HK-2 (cell line): ENCODE data around the gene UGT1A10.
A peak's percentile ranks its signal among the peaks of the same experiment; 100 is the strongest.
"Not testable (repeated sequence)": the region's sequence is repeated elsewhere in the genome, so short reads cannot be mapped to it uniquely, and the experiment has no call there.

Experiments used
- DNase-seq: peaks from one replicate; pipeline ENCODE4 v3.0.0-alpha.2; 2018; ENCODE audit not compliant: unreplicated experiment

The UGT1A10 gene

DNA sequence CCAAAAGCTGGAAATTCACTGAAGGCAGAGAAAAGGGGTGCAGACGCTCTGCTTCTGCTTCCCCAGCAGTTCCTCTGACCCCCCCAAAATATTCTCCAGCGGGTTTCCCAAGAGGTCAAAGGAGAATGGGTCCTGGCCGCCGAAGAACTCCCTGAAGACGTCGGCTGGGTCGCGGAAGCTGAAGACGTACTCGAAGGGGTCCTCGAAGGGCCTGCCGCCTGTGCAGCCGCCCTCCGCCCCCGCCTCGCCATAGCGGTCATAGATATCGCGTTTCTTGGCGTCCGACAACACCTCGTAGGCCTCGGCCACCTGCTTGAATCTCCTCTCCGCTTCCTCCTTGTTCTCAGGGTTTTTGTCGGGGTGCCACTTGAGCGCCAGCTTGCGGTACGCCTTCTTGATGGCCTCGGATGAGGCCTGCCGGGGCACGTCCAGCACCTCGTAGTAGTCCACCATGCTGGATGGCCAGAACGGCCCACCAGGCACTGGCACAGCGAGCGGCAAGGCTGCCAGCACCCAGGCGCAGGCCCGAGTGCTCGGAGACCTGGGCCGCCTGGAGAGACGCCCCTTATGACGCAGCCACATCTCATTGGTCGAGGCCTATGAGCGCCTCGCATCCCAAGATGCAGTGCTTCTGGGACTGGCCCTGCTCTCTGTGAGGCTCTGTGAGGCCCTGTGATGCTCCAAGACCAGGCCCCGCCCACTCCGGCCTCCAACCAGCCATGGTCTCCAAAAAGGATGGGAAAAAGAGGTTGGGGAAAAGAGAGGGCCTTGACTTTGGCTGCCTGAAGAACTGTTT lies 107.4 kb downstream of the UGT1A10 start:
- DNase-seq, result no peak

DNA sequence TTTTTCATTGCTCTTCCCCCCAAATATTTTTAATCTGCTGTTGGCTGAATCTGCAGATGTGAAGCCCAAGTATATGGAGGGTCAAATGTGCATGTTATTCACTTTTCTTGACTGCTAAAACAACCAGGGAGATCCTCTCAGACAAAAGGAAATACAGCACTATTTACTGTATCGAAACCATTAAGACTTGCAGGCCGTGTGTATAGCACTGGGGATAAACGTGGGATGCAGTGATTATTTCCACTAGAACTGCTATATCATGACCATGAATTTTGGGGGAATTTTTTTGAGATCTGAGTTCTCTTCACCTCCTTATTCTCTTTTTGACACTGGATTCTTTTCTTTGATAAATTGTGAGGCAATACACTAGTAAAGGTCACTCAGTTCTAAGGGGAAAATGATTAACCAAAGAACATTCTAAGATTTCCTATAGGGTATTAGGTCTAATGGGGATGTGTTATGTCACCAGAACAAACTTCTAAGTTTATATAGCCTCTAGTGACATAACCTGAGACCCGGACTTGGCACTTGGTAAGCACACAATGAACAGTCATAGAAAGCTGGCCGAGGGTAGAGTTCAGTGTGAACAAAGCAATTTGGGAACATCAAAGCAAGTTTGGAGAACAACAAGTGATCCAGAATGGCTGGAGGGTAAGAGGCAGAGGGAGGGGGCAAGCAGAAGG lies 109.0 kb downstream of the UGT1A10 start:
- no peak for DNase-seq

DNA sequence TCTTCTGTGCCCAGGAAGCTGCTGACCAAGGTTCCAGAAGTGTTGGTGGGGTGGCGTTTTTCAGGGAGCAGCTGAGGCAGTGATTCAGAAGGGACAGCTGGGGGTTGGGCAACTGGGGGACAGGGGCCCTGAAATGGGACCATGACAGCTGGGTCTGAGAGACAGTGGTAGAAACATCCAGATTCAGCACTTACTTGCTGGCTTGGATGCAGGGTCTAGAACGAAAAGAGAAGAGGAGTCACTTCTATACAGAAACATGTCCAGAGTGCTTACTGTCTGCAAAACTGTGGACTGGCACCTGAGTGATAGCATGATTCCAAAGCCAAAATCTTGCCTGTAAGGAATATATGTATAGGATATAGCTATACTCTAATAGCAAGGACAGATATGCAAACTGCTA lies 109.6 kb downstream of the UGT1A10 start:
- DNase-seq, result not testable (repeated sequence)

DNA sequence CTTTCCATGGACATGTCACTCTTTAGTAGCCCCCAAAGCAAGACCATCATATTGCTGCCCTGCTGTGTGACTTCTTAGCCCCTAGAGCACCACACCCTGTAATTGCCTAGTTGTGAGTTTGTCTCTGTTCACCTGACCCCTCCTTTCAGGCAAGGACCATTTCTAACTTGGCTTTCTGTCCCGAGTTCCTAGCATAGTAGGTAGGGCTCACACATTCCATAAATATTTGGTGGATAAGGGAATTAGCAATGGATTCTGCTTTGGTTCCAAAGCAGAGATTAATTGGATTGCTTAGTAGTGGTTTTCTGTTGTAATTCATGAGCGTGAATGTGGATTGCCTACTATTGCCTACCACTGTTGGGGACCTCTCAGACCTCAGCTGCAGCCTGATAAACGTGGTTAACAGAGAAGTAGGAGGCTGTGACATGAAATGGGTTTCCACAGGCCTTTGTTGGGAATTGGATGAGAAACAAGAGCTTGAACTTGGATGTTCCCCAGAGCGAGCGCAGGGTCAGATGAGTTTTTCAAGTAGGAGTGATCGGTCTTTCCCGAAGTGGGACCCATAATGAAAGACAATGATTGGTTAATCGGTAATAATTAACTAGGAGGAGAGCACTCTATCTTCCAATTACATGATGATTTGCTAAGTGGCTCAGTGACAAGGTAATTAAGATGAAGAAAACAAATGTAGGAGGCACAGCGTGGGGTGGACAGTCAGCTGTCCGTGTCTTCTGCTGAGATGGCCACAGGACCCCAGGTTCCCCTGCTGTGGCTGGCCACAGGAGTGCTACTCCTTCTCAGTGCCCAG lies 110.4 kb downstream of the UGT1A10 start:
- DNase-seq, result no peak

DNA sequence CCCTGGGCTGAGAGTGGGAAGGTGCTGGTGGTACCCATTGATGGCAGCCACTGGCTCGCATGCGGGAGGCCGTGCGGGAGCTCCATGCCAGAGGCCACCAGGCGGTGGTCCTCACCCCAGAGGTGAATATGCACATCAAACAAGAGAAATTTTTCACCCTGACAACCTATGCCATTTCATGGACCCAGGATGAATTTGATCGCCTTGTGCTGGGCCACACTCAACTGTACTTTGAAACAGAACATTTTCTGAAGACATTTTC lies 111.0 kb downstream of the UGT1A10 start:
- DNase-seq, result no peak

DNA sequence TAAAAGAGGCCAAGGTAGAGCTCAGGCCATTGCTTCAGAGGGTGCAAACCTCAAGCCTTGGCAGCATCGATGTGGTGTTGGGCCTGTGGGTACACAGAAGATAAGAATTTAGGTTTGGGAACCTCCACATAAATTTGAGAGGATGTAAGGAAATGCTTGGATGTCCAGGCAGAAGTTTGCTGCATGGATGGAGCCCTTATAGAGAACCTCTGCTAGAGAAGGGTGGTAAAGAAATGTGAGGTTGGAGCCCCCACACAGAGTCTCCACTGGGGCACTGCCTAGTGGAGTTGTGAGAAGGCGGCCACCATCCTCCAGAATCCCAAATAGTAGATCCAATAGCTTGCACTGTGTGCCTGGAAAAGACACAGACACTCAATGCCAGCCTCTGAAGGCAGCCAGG lies 114.4 kb downstream of the UGT1A10 start:
- DNase-seq, result not testable (repeated sequence)

DNA sequence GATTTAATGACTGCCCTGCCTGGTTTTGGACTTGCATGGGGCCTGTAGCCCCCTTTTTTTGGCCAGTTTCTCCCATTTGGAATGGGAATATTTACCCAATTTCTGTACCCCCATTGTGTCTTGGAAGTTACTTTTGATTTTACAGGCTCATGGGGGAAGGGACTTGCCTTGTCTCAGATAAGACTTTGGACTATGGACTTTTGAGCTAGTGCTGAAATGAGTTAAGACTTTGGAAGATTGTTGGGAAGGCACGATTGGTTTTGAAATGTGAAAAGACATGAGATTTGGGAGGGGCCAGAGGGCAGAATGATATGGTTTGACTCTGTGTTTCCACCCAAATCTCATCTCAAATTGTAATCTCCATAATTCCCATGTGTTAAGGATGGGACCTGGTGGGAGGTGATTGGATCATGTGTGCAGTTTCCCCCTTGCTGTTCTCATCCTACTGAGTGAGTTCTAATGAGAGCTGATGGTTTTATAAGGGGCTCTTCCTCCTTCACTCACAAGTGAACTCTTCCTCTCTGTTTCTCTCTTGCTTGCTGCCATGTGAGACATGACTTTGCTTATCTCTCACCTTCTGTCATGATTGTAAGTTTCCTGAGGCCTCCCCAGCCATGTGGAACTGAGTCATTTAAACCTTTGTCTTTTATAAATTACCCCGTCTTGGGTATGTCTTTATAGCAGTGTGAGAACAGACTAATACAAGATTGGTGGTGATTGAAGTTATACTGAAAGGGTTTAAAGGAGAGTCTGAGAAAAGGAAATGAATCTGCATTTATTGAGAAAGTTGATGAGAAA lies 115.2 kb downstream of the UGT1A10 start:
- not testable (repeated sequence) for DNase-seq

DNA sequence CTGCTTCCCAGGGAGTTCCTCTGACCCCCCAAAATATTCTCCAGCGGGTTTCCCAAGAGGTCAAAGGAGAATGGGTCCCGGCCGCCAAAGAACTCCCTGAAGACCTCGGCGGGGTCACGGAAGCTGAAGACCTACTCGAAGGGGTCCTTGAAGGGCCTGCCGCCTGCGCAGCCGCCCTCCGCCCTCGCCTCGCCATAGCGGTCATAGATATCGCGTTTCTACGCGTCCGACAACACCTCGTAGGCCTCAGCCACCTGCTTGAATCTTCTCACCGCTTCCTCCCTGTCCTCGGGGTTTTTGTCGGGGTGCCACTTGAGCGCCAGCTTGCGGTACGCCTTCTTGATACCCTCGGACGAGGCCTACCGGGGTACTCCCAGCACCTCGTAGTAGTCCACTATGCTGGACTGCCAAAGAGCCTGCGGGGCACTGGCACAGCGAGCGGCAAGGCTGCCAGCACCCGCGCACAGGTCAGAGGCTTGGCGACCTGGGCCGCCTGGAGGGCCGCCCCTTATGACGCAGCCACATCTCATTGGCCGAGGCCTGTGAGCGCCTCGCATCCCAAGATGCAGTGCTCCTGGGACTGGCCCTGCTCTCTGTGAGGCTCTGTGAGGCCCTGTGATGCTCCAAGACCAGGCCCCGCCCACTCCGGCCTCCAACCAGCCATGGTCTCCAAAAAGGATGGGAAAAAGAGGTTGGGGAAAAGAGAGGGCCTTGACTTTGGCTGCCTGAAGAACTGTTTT lies 118.8 kb downstream of the UGT1A10 start:
- DNase-seq, result no peak

DNA sequence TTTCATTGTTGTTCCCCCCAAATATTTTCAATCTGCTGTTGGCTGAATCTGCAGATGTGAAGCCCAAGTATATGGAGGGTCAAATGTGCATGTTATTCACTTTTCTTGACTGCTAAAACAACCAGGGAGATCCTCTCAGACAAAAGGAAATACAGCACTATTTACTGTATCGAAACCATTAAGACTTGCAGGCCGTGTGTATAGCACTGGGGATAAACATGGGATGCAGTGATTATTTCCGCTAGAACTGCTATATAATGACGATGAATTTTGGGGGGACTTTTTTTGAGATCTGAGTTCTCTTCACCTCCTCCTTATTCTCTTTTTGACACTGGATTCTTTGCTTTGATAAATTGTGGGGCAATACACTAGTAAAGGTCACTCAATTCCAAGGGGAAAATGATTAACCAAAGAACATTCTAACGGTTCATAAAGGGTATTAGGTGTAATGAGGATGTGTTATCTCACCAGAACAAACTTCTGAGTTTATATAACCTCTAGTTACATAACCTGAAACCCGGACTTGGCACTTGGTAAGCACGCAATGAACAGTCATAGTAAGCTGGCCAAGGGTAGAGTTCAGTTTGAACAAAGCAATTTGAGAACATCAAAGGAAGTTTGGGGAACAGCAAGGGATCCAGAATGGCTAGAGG lies 120.3 kb downstream of the UGT1A10 start:
- DNase-seq, result no peak

DNA sequence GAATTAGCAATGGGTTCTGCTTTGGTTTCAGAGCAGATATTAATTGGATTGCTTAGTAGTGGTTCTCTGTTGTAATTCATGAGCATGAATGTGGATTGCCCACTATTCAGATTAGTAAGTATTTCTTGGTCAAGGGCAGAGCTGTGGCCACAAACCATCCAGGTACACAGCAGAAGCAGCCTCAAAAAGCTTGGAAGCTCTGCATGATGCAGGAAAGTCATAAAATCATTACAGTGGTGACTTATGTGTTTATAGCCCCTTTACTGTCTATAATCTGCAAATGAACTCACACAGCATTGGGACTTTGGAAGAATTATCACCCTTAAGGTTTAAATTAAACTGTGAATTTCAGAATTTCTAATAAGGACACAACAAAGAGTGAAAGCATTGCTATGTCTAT lies 121.9 kb downstream of the UGT1A10 start:
- DNase-seq, result no peak

DNA sequence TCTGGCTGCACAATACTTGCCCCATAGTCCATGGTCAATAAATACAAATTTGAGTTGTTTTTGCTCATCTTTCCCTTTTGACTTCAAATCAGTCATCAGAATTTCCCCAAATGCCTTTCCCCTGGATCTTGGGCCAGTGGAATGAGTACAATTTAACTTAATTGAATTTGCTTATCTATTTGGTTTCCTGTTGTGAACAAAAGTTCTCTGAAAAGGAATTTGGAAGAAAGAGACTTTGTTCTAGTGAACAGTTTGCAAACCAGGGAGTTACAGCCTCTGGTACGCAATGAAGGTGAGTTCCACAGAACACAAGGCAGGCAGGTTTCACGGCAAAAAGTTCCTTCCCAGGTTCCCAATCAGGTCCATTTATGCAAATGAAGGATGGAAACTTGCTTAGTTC lies 122.6 kb downstream of the UGT1A10 start:
- no peak for DNase-seq

DNA sequence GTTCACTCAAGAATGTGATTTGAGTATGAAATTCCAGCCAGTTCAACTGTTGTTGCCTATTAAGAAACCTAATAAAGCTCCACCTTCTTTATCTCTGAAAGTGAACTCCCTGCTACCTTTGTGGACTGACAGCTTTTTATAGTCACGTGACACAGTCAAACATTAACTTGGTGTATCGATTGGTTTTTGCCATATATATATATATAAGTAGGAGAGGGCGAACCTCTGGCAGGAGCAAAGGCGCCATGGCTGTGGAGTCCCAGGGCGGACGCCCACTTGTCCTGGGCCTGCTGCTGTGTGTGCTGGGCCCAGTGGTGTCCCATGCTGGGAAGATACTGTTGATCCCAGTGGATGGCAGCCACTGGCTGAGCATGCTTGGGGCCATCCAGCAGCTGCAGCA lies 123.8 kb downstream of the UGT1A10 start, which contains the start of gene UGT1A1:
TSS of gene UGT1A1 (plus strand) at position 228 of the 400 bp plus-strand sequence. CDS start at position 246, 18 bp downstream.
- no peak for DNase-seq

DNA sequence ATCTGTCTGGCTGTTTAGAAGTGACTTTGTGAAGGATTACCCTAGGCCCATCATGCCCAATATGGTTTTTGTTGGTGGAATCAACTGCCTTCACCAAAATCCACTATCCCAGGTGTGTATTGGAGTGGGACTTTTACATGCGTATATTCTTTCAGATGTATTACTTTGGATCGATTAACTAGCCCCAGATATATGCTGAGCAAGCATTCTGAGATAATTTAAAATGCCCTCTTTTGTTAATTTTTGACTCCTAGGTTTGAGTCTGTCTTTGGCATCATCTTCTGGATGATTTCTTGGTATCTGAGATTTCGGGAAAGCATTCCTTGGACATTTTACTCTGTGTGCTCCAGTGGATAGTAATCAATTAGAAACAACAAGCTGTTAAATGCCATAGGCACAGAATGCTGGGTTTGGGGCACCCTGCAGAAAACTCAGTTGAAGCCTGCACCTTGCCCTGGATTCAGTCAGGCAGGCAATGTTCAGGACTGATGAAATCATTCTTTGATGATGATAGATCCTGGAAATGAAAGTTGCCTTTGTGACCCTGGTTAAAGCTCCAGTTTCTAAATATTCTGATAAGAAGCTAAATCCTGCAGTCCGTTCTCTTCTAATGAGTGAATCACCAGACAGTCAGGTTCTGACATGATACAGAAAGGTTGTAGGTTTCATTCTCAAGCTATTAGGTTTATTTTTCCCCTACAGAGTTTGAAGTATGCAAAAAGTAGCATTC lies 125.0 kb downstream of the UGT1A10 start:
- no peak for DNase-seq

DNA sequence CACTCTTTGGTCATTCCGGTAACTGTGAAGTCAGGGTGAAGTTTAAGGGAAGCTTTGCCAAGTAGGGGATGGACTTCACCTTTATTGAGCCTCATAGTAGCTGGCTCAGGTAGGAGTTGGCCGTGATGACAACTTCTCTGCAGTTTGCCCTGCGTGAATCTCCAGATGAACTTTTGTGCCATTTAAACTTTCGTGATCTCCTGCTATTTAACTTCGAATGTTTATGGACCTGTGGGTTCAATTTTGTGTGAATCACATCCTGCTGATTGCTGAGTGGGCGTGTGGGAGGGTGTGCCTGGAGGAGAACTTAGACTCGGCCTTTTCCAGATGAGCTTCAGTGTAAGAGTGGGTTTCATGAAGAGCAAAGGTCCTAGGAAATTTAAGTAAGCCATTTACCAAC lies 128.0 kb downstream of the UGT1A10 start:
- DNase-seq, result peak; percentile 4

DNA sequence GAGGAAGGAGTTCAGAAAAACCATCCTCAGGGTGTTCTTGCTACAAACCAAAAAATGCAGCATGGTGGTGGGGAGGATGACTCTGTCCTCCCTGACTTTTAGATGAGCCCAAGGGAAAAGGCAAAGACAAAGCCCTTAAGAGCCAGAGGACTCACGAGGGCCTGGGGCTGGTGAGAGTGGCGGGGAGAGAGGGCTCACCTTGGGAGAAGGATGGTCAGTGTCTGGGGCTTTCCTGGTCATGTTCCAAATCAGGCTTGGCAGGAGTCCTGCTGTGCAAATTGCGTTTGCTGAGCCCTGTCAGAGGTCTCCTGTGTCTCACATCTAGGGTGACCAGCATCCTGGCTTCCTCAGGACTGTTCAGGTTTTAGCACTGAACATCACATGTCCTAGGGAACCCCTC lies 128.5 kb downstream of the UGT1A10 start:
- DNase-seq, result no peak

DNA sequence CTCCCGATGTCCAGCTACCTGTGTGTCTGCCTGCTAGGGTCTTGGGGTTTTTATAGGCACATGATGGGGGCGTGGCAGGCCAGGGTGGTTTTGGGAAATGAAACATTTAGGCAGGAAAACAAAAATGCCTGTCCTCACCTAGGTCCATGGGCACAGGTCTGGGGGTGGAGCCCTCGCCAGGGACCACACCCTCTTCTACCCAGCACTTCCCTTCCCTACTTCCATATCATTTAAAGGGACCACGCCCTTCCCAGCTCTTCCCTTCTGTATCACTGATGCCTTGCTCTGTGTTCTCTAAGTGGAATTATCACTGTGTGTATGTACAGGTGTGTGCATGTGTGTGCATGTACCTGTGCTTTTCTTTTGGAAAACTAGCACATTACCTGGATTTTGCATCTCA lies 130.2 kb downstream of the UGT1A10 start:
- DNase-seq, result no peak

DNA sequence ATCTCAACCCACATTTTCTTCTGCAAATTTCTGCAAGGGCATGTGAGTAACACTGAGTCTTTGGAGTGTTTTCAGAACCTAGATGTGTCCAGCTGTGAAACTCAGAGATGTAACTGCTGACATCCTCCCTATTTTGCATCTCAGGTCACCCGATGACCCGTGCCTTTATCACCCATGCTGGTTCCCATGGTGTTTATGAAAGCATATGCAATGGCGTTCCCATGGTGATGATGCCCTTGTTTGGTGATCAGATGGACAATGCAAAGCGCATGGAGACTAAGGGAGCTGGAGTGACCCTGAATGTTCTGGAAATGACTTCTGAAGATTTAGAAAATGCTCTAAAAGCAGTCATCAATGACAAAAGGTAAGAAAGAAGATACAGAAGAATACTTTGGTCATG lies 131.8 kb downstream of the UGT1A10 start:
- no peak for DNase-seq

DNA sequence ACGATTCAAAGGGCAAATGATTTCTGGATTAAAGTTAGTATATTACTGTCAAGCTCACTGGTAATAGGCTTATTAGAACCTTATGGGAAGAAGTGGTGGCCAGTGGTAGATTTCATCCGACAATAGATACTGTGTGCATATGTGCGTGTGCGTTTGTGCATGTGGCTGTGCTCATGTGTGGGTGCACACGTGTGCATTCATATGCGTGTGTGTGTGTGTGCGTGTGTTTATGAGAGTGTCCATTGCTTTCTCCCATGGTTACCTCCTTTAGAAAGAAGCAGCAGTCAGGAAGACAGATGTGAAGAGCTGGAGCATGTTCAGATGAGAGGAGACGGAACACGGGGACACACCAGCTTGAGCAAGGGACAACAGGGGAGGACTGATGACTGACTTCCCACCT lies 133.0 kb downstream of the UGT1A10 start:
- DNase-seq, result no peak

DNA sequence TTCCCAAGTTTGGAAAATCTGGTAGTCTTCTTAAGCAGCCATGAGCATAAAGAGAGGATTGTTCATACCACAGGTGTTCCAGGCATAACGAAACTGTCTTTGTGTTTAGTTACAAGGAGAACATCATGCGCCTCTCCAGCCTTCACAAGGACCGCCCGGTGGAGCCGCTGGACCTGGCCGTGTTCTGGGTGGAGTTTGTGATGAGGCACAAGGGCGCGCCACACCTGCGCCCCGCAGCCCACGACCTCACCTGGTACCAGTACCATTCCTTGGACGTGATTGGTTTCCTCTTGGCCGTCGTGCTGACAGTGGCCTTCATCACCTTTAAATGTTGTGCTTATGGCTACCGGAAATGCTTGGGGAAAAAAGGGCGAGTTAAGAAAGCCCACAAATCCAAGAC lies 135.9 kb downstream of the UGT1A10 start:
- no peak for DNase-seq

DNA sequence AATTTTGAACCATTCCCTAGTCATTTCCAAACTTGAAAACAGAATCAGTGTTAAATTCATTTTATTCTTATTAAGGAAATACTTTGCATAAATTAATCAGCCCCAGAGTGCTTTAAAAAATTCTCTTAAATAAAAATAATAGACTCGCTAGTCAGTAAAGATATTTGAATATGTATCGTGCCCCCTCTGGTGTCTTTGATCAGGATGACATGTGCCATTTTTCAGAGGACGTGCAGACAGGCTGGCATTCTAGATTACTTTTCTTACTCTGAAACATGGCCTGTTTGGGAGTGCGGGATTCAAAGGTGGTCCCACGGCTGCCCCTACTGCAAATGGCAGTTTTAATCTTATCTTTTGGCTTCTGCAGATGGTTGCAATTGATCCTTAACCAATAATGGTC lies 136.3 kb downstream of the UGT1A10 start:
- DNase-seq, result no peak
